IMR-90 (cell line): ENCODE data around the gene ZCCHC7. TPM values are rescaled to one million over a fixed set of nuclear protein-coding genes. Genes with fewer than 3 reads are reported as not detected.

Experiments used
- ATAC-seq: fragments of 200-7000 bp; cut with Tn5 transposase; 2 replicates; pipeline ENCODE4 v1.9.1; 2020; ENCODE audit warnings: low read depth, mild to moderate bottlenecking, moderate library complexity
- BruUV-seq: library from RNA; stranded (reverse); fragments of 400-500 nt; replicated peaks from 2 replicates; lab custom pipeline; 2021; lab: Mats Ljungman, UMichigan
- CTCF ChIA-PET: fragments of 300-600 bp; formaldehyde crosslinking; extraction: SDS; loops from one replicate; lab custom pipeline; 2021; ENCODE audit warnings: antibody characterized with exemption; lab: Yijun Ruan, JAX
- POLR2A ChIA-PET: fragments of 300-600 bp; sonication (Branson Sonifier 250); formaldehyde crosslinking; loops from one replicate; lab custom pipeline; 2022; ENCODE audit warnings: antibody characterized with exemption; ENCODE audit not compliant: unreplicated experiment; lab: Charles Lee
- DNase-seq: peaks from one replicate; pipeline ENCODE4 v3.0.0; 2013
- H2AFZ ChIP-seq: replicated peaks from 2 replicates; pipeline ENCODE3; 2013; ENCODE audit warnings: low read length, mild to moderate bottlenecking; ENCODE audit not compliant: poor library complexity
- H2AK5ac ChIP-seq: 2 replicates; pipeline ENCODE4 v1.6.1; 2013; ENCODE audit warnings: low read depth, low read length, inconsistent platforms
- H2AK9ac ChIP-seq: replicated peaks from 2 replicates; pipeline ENCODE3; 2013; ENCODE audit warnings: mild to moderate bottlenecking, low read depth, low read length, moderate library complexity; ENCODE audit not compliant: poor library complexity
- H2BK120ac ChIP-seq: 2 replicates; pipeline ENCODE4 v1.6.1; 2013; ENCODE audit warnings: low read depth, low read length, inconsistent platforms
- H2BK15ac ChIP-seq: 3 replicates; pipeline ENCODE4 v1.6.1; 2013; ENCODE audit warnings: low read depth, low read length, inconsistent platforms
- H2BK20ac ChIP-seq: 2 replicates; pipeline ENCODE4 v1.6.1; 2013; ENCODE audit warnings: low read depth, mild to moderate bottlenecking, inconsistent platforms, low read length, moderate library complexity
- H2BK5ac ChIP-seq: 2 replicates; pipeline ENCODE4 v1.6.1; 2013; ENCODE audit warnings: mild to moderate bottlenecking, low read depth, low read length, inconsistent platforms; ENCODE audit not compliant: poor library complexity, severe bottlenecking
- H3K14ac ChIP-seq: replicated peaks from 2 replicates; pipeline ENCODE4 v1.6.1; 2013; ENCODE audit warnings: low read depth, low read length, inconsistent platforms
- H3K18ac ChIP-seq: 2 replicates; pipeline ENCODE4 v1.6.1; 2013; ENCODE audit warnings: low read depth, low read length, control low read depth
- H3K23ac ChIP-seq: 2 replicates; pipeline ENCODE4 v1.6.1; 2013; ENCODE audit warnings: low read depth, low read length, inconsistent platforms
- H3K27ac ChIP-seq: 2 replicates; pipeline ENCODE4 v1.5.1; 2013; ENCODE audit warnings: mild to moderate bottlenecking, control low read depth, low read length; ENCODE audit not compliant: insufficient read depth
- H3K27me3 ChIP-seq: 2 replicates; pipeline ENCODE4 v1.6.1; 2013; ENCODE audit warnings: low read length; ENCODE audit not compliant: control insufficient read depth, insufficient read depth
- H3K36me3 ChIP-seq: 2 replicates; pipeline ENCODE4 v1.6.1; 2013; ENCODE audit warnings: low read length, mixed read lengths; ENCODE audit not compliant: control insufficient read depth, insufficient read depth
- H3K4ac ChIP-seq: 2 replicates; pipeline ENCODE4 v1.6.1; 2013; ENCODE audit warnings: low read depth, low read length, inconsistent platforms
- H3K4me1 ChIP-seq: 2 replicates; pipeline ENCODE4 v1.6.1; 2013; ENCODE audit warnings: low read length, mixed read lengths; ENCODE audit not compliant: control insufficient read depth, insufficient read depth
- H3K4me2 ChIP-seq: 2 replicates; pipeline ENCODE4 v1.6.1; 2013; ENCODE audit warnings: low read depth, mild to moderate bottlenecking, control low read depth, low read length, moderate library complexity
- H3K4me3 ChIP-seq: 2 replicates; pipeline ENCODE4 v1.5.1; 2013; ENCODE audit warnings: low read depth, mild to moderate bottlenecking, control low read depth, low read length, moderate library complexity; ENCODE audit not compliant: insufficient read depth
- H3K56ac ChIP-seq: 2 replicates; pipeline ENCODE4 v1.6.1; 2013; ENCODE audit warnings: low read length, inconsistent platforms; ENCODE audit not compliant: insufficient read depth; ENCODE audit errors: extremely low read depth
- H3K79me1 ChIP-seq, 2 experiments: 2 replicates each; pipeline ENCODE4 v1.6.1; 2013; ENCODE audit warnings: low read length in 2 of 2, inconsistent platforms in 1 of 2, low read depth in 1 of 2
- H3K9ac ChIP-seq: 2 replicates; pipeline ENCODE4 v1.6.1; 2013; ENCODE audit warnings: low read depth, low read length, control low read depth
- H3K9me1 ChIP-seq: 2 replicates; pipeline ENCODE4 v1.6.1; 2013; ENCODE audit warnings: low read length, inconsistent platforms; ENCODE audit not compliant: insufficient read depth
- H3K9me3 ChIP-seq: 2 replicates; pipeline ENCODE4 v1.6.1; 2013; ENCODE audit warnings: low read length; ENCODE audit not compliant: control insufficient read depth, insufficient read depth
- H4K20me1 ChIP-seq: 2 replicates; pipeline ENCODE4 v1.6.1; 2013; ENCODE audit warnings: low read length, inconsistent platforms; ENCODE audit not compliant: insufficient read depth
- H4K5ac ChIP-seq: 2 replicates; pipeline ENCODE4 v1.6.1; 2013; ENCODE audit warnings: mild to moderate bottlenecking, low read depth, low read length, control low read depth
- H4K8ac ChIP-seq, 2 experiments: 2 replicates each; pipeline ENCODE4 v1.6.1; 2013; ENCODE audit warnings: low read depth in 2 of 2, low read length in 2 of 2, control low read depth in 1 of 2, inconsistent platforms in 1 of 2
- H4K91ac ChIP-seq: 2 replicates; pipeline ENCODE4 v1.6.1; 2013; ENCODE audit warnings: low read depth, low read length, inconsistent platforms; ENCODE audit not compliant: insufficient read depth
- CEBPB ChIP-seq: IDR thresholded peaks from 2 replicates; pipeline ENCODE4 v1.6.1; 2012; ENCODE audit warnings: low read depth, low read length, improper control_type of control experiment
- MAFK ChIP-seq: IDR thresholded peaks from 2 replicates; pipeline ENCODE4 v1.6.1; 2012; ENCODE audit warnings: low read depth, low read length, improper control_type of control experiment
- MAZ ChIP-seq: IDR thresholded peaks from 2 replicates; pipeline ENCODE4 v1.6.1; 2012; ENCODE audit warnings: low read depth, mild to moderate bottlenecking, low read length, improper control_type of control experiment, moderate library complexity, borderline replicate concordance
- NFE2L2 ChIP-seq: fragments of 150-350 bp; IDR thresholded peaks from 2 replicates; pipeline ENCODE4 v1.6.1; 2016; ENCODE audit warnings: low read depth, mild to moderate bottlenecking, low read length
- WGBS, 2 experiments: methylation state at CpG; one replicate each; pipeline versions ENCODE4 v1.1.5 to v1.1.7; 2013; ENCODE audit warnings: missing lambda C conversion rate in 2 of 2; ENCODE audit not compliant: insufficient read length in 1 of 2; ENCODE audit errors: extremely low coverage in 2 of 2; 5-methylcytosine and 5-hydroxymethylcytosine counted together
- dilution Hi-C: fragments of 300-500 bp; cut with HindIII; formaldehyde crosslinking; loops from one replicate; pipeline ENCODE4 v1.14.3; 2018; ENCODE audit warnings: low sequenced_read_pairs; ENCODE audit not compliant: unreplicated experiment
- in situ Hi-C: fragments of 300-500 bp; cut with MboI; formaldehyde crosslinking; loops from 3 replicates; pipeline ENCODE4 v1.14.3; 2019; ENCODE audit warnings: low sequenced_read_pairs, inconsistent platforms, mixed read lengths
- intact Hi-C: fragments of 100-400 bp; cut with micrococcal nuclease; formaldehyde crosslinking; loops from 2 replicates; pipeline ENCODE4 v1.10.0; 2022
- polyA plus RNA-seq, 3 experiments: library from polyadenylated mRNA; depleted of rRNA; stranded (reverse); fragments of >200 nt; gene quantifications; 2 replicates each; pipeline ENCODE4 v1.2.3, GENCODE V29; 2012; ENCODE audit warnings: low replicate concordance in 1 of 3
- total RNA-seq: library from RNA; depleted of rRNA; stranded (reverse); fragments of >200 nt; gene quantifications from 2 replicates; pipeline ENCODE4 v1.2.3, GENCODE V29; 2012
- TF ChIP-seq, protein P1 (sequence below): fragments of 150-350 bp; IDR thresholded peaks from 2 replicates; pipeline ENCODE4 v1.6.1; 2017; ENCODE audit warnings: mild to moderate bottlenecking, antibody characterized with exemption, low read length, low read depth

Gene ZCCHC7
- total and polyA plus RNA-seq, 2 of the 4 experiments (the other 2 are of a cell fraction): 13.6 to 28.7 TPM

DNA sequence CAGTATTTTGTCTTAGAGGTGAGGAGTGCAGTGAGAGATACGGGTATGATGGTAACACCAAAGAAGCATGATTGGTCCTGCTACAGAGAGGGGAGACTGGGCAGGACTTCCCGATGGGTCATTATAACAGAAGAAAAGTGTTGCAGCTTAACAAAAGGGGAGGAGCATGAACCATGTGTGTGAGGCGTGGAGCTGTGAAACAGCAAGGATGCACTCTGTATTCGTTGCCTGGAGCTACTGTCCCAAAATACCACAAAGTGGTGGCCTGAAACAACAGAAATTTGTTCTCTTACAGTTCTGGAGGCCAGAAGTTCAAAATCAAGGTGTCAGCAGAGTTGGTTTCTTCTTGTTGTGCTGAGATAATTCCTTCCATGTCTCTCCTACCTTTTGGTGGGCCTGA, 242.8 kb downstream of the ZCCHC7 start:
- CTCF ChIA-PET: no interaction called here

More for the DNA sequence above, 242.8 kb downstream of the ZCCHC7 start:
- H3K79me1 ChIP-seq: no peaks in the 10 kb centered on the region
- H4K8ac ChIP-seq: no peak overlapping the region
- H2BK120ac ChIP-seq: no peak overlapping the region
- no peak overlapping the region for H2AK5ac ChIP-seq
- no peak overlapping the region for H3K27ac ChIP-seq
- H3K23ac ChIP-seq: no peak overlapping the region
- no peak overlapping the region for H2BK5ac ChIP-seq
- intact Hi-C loops (no loop called here), dilution Hi-C loops (no loop called here), in situ Hi-C loops (no loop called here)
- H3K14ac ChIP-seq: no peak overlapping the region
- ATAC-seq (no peak), DNase-seq (no peak)
- H3K36me3 ChIP-seq: no peaks in the 10 kb centered on the region
- no peak overlapping the region for H4K91ac ChIP-seq
- H3K4me3 ChIP-seq: no peak overlapping the region
- no peak overlapping the region for H2AFZ ChIP-seq
- H3K4ac ChIP-seq: no peak overlapping the region
- no peak overlapping the region for H2BK15ac ChIP-seq
- no peaks in the 10 kb centered on the region for H3K9me1 ChIP-seq
- no peak overlapping the region for H2BK20ac ChIP-seq
- no peak overlapping the region for H4K5ac ChIP-seq
- H3K9ac ChIP-seq: no peak overlapping the region
- TF ChIP-seq, protein P1, sequence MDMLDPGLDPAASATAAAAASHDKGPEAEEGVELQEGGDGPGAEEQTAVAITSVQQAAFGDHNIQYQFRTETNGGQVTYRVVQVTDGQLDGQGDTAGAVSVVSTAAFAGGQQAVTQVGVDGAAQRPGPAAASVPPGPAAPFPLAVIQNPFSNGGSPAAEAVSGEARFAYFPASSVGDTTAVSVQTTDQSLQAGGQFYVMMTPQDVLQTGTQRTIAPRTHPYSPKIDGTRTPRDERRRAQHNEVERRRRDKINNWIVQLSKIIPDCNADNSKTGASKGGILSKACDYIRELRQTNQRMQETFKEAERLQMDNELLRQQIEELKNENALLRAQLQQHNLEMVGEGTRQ: no peak
- no peak for TF ChIP-seq MAZ
- TF ChIP-seq NFE2L2: no peak
- no peak for TF ChIP-seq CEBPB
- TF ChIP-seq MAFK: no peak
- POLR2A ChIA-PET: no interaction called here
- no peak overlapping the region for H3K4me2 ChIP-seq
- no peaks in the 10 kb centered on the region for H4K20me1 ChIP-seq
- no peak overlapping the region for H3K56ac ChIP-seq
- no peak overlapping the region for H3K18ac ChIP-seq
- no peak overlapping the region for H2AK9ac ChIP-seq
- no TSS peak for BruUV-seq
- WGBS, 2 experiments: 95% methylated on average over 2 of the region's 4 CpGs; no CpG with 5 or more reads in 1 of the 2 experiments
- H3K4me1 ChIP-seq: no peaks in the 10 kb centered on the region
- H3K9me3 ChIP-seq: no peaks in the 10 kb centered on the region
- H3K27me3 ChIP-seq: no peaks in the 10 kb centered on the region; the same call in 1 of the 2 replicates
